NCI-H2081 treated with DMSO at 0.1 percent for 48 hours (cell line): ENCODE results near the gene CAMK2B.

Experiments used
- DNase-seq: peaks from one replicate; lab custom pipeline; 2025; lab: John Stamatoyannopoulos, UW

CAMK2B gene

DNA sequence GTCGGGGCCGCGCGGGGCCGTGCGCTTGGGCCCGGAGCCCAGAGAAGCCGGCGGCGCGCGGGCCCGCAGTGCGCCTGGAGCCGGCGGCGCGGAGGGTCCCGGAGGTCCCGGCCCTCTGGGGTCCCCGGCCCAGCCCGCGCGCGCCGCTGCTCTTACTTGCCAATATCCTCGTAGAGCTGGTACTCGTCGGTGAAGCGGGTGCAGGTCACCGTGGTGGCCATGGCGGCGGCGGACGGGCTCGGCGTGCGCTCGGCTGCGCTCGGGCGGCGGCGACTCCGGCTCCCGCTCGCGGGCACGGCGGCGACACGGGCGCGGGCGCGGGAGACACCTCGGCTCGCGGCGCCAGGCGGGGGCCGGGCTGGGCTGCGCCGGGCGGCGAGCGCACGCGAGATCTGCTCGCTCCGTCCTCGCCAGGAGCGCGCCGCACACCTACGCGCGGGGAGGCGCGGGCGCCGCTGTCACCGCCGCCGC, at the start of gene CAMK2B:
Gene CAMK2B (minus strand): TSS at position 394 of the 471 bp plus-strand sequence. CDS start 173 bp downstream, at position 221.
- peak; percentile 9 for DNase-seq

DNA sequence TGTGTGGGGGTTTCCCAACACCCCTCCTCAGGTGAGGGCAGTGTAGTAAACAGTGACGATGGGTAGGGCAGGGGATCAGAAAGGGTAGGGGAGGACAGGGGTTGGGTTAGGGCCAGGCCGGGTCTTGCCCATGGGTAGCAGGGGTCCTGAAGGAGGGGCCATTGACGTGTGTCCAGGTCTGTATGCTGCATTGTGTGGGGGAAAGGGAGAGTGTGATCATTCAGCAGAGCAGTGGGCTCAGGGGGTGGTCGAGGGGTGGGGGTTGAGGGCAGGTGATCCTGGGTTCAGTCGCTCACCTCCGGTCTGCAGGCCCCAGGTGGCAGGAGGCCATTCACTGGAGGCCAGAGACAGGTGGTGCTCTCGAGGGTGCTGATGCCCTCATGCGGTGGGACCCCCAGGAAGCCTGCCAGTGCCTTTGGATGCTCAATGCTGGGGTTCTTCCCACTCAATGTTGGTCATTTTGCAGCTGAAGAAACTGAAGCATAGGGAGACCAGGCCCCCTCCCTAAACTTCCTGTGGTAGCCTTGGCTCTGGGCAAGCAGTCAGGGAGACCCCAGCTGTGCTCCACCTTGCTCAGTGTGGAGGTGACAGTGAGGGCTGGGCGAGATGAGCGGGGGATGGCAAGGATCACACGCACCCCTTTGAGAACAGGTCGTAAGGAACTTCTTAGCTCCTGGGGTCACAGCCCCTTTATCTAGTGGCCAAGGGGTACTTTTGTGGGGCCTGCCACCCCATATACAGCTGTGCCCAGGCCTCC, 48.8 kb upstream of the CAMK2B start:
- no peak for DNase-seq

DNA sequence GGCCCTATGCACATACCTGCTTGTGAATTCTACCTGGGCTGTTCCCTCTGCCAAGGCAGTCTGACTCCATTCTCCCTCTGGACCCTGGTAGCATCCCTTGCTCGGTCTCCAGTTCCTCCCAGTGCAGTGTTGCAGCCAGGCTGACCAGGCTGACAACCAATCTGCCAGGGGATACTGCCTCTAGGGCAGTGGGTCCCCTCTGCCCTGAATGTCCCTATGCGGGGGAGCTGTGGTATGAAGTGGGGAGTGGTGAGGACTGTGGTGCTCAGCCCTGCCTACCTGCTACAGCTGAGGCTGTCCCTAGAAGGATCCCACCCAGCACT, 48.0 kb upstream of the CAMK2B start:
- no peak for DNase-seq

DNA sequence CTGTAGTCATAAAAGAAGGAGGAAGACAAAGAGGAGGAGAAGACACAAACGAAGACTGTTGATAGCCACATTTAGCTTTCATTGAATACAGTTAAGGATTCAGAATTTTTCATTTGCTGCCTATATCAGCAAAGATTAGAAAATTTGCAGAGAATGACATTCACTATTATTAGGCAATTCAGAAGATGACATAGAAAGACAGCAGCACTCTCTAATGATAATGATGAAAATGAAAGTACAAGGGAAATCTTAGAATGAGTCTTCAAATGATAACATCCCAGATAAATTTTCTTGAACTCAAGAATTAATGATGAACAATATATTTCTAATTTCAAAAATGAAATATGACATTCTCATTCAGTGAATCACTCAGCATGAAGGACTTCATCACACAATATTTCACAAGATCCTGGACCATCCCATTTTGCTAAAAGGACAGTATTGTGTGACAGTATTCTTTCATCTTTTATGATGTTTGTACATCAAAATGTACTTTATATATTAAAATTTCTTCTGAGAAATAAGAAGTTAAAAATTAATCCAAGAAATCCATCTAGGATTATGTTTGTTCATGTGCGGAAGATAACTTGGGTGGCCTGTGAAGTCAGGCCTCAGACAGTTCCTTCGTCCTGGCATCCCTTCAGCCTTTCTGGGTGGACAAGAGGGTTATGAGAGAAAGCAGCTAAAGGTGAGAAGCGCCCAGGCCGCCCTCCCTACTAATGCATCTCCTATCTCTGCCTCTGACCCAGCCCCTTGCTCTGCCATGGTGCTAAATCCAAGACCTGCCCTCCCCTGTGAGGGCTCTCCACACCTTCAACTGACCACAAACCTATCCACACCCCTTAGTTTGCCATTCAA, 47.4 kb upstream of the CAMK2B start:
- no peak for DNase-seq

DNA sequence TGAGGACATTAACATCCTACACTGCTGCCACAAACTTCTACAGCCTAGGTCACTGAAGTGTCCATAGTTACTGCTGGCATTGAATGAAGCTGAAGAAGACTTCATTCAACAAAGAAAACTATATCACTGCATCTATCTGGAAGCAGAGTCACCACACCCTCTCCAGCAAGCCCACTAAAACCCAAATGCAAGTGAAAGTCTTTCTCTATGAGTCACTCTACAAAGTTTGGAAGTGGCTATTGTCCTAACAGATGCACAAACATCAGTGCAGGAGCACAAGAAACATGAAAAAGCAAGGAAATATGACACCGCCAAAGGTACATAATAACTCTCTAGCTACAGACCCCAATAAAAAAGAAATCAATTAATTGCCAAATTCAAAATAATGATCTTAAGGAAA, 43.5 kb upstream of the CAMK2B start:
- DNase-seq, result no peak

DNA sequence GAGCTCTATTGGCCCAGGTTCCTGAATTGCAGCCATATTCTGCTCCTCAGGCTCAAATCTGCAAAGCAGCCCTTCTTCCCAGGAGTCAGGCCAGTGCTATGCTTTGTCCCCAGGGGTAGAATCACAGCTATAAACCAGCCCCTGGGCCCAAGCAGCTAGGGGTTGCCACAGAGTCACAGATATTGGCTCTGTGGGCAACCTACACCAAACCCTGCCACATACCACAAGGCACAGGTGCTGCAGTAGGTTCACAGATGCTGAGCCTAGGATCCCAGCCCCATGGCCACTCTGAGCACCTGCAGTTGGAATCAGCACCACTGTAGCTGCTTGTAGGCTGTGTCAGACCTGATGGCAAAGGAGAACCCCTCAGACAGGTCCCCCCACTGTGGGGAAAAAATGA, 43.1 kb upstream of the CAMK2B start:
- no peak for DNase-seq

DNA sequence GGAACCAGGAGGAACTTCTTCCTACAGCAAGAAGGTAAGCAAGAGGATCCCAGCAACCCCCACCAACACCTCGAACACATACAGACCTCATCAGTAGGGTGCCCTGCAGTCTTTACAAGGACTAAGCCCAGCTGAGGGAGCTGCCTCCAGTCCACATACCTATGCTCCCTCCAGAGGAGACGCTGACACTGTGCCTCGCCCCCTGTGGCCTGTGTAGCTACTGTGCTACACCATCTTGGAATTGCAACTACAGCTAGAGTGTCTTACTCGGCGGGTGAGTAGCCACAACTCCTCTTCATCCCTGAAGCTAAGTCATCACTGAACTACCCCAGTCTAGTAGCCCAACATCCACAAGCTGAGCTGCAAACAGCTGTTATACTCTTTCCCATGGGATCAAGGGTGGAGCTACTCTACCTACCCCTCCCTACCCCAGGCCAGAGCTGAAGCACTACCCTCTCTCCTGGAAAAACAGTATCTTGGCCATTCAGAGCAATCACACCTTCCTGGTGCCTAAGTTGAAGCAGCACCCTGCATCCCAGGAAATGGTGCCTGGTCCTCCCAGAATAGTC, 42.2 kb upstream of the CAMK2B start:
- DNase-seq, result no peak

DNA sequence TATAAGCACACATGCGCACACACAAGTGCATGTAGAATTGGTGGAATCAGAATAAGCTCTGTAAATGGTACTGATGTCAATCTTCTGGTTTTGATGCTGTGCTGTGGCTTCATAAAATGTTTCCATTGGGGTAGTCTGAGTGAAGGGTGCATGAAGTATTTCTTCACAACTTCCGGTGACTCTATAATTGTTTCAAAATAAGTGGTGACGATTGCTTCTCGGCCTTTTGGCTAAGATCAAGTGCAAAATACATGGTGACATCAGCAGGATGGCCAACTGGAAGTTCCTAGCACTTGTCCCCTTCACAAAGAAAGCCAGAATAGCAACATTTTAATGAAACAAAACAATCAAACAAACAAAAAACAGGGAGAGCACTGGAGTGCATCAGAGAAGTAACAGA, 41.6 kb upstream of the CAMK2B start:
- no peak for DNase-seq

DNA sequence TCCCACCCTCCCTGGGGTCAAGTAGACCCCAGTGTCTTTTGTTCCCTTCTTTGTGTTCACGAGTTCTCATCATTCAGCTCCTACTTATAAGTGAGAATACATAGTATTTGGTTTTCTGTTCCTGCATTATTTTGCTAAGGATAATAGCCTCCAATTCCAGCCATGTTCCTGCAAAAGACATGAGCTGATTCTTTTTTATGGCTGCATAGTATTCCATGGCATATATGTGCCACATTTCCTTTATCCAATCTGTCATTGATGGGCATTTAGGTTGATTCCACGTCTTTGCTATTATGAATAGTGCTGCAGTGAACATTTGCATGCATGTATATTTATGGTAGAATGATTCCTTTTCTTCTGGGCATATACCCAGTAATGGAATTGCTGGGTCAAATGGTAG, 28.3 kb upstream of the CAMK2B start:
- DNase-seq, result no peak

DNA sequence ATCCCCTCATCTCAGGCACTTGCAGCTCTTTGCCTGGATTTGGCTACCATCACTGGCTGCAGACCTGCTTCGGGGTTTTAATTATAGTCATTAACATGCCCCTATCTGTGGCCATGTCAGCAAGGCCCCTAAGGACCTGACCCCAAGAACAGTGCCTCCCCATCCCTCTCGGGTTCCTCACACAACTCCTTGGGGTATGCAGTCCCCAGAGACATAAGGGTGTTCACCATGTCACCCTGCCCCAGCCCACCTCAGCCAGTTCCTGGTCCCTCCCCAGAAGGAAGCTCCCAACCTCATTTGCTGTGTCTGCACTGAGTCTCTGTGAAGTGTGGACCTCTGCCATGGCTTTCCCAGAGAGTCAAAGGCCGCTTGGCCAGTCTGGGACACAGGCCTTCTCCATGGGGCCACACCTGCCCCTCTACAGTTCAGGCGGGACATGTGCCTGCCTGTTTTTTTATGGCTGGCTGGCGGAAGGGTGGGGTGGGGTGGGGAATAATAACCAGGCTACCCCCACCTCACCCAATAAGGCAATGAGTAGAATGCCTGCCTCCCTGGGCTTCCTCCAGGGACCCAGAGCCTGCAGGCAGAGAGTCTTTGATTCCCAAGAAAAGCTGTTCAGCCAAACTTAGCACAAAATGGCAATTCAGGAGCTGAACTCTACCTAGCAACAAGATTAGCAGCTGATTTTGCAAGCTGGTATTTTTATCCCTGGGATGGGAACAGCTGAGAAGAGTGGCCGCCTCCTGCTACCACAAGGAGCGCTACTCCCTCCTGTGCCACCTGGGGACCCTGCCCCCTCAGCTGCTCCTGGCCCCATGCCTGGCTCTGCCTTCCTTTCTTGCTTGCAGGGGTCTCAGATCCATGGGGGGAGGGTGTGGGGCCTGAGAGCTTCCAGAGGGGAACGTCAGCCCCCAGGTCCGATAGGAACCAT, 23.7 kb upstream of the CAMK2B start:
- DNase-seq, result no peak

DNA sequence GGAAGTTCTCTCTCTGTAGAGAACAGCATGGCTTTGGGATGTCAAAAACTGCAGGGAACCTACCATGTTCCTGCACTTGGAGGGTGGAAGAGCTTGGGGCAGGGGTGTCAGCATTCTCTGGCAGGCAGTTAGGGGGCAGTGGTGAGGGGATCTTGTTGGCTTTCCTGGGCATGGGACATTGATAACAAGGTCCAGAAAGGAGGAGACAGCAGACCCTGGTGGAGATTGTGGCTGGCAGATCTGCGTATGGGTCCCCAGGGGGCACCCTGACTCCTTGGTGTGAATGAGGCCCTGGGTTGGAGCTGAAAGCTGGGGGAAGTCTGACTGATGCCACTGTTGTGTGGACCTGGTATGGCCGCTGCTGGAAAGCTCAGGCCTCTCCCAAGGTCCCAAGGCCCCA, 22.9 kb upstream of the CAMK2B start:
- DNase-seq, result no peak

DNA sequence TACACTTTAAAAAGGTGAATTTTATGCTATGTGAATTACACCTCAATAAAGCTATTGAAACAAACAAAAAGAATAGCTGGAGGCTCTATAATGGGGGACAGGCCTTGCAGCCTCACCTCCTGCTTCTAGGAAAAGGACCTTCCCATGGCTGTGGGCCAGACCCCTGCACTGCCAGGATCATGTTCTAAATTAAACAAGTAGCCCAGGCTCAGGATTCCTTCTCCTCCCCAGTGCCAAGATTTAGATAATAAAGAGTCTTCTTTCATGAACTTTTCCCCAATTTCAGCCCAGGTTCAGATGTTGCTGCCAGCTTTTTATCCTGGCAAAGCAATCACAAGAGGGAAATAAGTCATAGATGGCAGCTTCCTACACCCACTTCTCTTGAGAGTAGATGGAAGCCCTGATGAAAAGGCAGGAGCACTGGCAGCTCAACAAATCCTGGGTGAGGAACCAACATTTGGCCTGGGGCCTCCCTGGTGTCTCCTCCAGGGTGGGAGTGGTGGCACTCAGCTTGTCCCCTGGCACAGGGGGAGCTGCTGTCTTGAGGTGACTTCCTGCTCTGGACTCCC, 22.2 kb upstream of the CAMK2B start:
- DNase-seq, result no peak

DNA sequence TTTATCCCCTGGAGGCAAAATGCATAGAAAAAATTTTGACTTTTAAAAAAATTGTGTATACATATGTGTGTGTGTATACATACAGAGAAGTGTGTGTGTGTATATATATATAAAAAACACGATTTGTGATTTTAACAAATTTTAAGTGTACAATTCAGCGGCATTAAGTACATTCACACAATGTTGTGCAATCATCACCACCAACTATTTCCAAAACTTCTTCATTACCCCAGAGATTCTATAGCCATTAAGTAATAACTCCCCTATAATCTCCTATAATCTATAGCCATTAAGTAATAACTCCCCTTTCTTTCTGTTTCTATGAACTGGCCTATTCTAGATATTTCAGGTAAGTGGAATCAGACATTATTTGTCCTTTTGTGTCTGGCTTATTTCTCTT, 20.7 kb upstream of the CAMK2B start:
- no peak for DNase-seq

DNA sequence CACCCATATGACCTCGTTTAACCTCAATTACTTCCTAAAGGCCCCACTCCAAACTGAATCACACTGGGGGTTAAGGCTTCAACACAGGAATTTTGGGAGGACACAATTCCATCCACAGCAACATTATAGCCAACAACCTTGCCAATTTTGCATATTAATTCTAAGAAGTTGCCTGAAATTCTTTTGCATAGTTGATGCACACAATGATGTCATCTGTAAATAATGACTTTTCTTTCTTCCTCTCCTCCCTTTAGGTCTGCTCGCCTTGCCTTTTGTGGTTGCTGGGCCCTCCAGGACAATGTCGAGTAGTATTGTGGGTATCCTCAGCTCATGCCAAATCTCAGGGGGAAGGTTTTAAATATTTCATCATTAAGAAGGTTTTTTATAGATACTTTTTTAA, 16.0 kb upstream of the CAMK2B start:
- no peak for DNase-seq

DNA sequence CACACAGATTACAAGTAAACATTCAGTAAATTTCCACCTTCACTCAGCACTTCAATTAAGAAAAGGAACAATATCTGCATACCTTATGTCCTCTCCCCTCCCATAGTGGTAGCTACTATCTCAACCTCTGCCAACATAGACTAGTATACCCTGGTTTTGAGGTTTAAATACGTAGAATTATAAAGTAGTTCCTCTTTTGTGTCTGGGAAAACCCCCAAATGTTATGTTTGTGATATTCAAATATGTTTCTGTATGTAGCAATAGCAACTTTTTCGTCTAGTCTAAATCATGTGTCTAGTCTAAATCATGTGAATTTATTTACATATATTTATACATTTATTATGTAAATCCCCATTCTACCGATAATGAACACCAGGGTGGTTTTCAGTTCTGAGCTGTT, 13.2 kb upstream of the CAMK2B start:
- DNase-seq, result no peak

DNA sequence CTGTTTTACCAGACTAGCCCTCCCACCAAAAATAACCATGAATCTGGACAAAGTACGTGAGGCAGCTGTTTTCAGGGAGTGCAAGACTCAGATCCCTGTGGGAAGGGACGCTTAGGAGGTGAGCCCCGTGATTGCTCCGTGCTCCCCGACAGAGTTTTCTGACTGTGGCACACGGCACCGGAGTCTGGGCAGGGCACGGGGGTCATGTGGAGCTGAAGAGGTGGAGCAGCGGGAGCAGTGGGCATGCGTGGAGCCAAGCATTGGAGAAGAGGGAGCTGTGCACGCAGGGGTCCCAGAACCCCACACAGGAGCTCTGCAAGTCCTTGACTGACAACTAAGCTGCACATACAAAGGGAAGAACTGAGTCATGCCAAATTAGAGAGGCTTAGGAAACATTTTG, 11.1 kb upstream of the CAMK2B start:
- no peak for DNase-seq

DNA sequence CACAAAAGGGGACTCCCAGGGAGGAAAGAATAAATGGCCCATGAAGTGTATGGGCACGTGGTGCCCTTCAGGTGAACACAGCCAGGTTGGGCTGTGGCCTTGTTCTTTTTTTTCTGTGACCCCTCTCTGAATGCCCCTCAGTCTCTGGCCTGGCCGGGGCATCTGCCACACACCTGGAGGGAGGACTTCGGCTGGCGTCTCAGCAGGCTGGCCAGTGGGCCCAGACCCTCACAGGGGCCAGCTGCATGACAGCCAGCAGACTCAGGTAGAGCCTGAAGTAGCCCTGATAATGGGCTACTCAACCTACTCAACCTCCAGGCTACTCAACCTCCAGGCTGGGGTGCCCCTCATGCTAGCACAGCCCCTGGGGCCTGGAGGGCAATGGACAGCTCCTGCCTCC, 9.8 kb upstream of the CAMK2B start:
- no peak for DNase-seq

DNA sequence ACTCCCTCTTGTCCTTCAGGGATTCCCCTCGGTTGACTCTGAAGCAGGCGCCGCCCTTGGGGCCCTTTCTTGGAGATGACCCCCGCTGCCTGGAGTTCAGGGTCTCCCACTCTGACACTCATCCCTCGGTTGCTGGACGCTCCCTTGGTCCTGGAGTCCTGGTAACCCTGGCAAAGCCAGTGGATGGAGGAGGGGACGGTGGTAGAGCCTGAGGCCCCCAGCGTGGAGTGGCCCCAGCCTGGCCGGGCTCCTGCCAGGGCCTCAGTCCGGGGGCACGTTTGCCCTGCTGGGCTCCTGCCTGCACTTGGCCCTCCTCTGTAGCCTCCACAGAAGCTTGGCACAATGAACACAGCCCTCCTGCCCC, 9.3 kb upstream of the CAMK2B start:
- DNase-seq, result no peak

DNA sequence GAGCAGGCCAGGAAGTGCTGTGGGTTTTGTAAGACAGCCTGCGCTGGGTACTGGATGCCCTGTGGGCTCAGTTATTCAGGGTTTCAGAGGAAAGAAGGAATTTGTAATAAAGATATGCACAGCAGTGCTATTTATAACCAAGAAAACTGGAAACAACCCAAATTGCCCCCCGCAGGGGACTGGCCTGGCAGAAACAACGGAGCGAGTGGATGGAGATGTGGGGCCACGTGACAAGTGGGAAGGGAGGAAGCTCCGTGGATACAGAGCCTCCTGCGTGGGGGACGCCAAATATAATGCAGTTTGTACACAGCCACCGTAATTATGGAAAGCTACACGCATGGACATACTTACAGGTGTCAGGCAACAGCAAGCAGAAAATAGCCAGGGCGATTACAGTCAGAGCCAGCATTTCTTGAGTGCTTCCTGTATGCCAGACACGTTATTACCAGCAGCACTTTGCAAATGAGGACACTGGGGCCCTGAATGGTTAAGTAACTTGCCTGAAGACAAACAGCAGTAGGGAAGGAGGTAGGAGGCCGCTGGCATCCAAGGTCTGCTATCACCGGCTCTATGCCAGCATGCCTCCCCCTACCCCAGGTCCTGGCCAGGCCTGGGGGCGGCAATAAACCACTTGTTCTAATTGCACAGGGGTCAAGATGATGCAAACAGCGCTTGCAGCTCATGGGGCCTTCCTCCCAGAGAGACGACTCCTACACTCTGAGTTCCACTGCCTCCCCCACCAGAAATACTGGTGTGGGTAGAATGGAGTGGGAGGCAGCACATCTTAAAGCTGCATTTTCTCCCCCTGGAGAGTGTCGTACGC, 8.7 kb upstream of the CAMK2B start:
- no peak for DNase-seq

DNA sequence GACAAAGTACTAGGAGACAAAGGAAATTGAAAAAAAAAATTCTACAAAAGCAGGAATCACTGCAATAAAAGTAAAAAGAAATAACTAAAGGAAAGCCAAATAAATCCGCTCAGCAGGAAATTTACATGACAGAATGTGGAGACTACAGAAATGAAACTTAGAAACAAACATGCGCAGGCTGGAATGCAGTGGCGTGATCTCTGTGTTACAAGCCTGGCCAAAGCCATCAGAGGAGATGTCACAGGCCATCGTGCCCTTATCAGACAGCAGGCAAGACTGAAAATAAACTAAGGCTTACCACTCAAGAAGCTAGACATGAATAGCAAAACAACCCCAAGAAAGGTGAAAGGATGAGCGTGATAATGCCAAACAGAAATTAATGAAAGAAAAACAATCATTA, 6.3 kb upstream of the CAMK2B start:
- DNase-seq, result no peak

DNA sequence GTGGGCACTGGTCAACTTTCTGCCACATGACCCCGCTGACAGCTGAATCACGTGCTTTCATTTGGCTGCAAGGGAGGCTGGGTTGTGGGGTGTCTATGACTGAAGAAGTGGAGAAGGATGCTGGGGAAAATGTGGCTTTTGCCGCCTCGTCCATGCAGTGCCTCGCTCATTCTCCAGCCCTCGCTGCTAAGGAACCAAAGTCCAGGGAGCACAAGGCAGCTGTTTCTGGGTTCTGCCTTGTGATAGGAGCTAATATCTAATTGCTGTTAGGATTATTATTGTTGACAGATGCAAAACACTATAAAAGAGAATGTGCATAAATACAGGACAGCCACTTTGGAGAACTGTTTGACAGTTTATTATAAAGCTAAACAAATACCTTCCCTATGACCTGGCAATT, 4.9 kb upstream of the CAMK2B start:
- no peak for DNase-seq
